HG03520 (cell line): ENCODE data around the gene AGTRAP.

Experiments used
- ATAC-seq: cut with Tn5 transposase; IDR thresholded peaks from one replicate; pipeline ENCODE4 v1.9.1; 2021; ENCODE audit warnings: mild to moderate bottlenecking, moderate library complexity; ENCODE audit not compliant: unreplicated experiment

AGTRAP gene

DNA sequence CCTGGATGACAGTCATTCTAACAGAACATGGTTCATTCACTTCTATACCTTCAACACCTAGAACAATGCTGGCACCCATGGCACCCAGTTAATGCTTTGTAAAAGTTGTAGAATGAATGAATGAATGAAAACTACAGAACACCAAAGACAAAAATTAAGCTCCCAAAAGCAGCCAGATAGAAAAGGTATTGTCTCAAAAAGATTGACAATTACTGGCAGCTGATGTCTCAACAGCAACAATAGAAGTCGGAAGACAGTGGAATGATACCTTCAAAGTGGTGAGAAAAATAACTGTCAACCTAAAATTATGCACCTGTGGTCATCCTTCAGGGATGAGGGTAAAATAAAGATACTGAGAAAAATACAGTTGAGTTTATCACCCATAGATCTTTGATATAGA, 21.1 kb downstream of the AGTRAP start:
- no peak for ATAC-seq

- no peak for ATAC-seq
Measured at GRCh38 chr1:11759791-11760190, 23.9 kb downstream of the AGTRAP start.

DNA sequence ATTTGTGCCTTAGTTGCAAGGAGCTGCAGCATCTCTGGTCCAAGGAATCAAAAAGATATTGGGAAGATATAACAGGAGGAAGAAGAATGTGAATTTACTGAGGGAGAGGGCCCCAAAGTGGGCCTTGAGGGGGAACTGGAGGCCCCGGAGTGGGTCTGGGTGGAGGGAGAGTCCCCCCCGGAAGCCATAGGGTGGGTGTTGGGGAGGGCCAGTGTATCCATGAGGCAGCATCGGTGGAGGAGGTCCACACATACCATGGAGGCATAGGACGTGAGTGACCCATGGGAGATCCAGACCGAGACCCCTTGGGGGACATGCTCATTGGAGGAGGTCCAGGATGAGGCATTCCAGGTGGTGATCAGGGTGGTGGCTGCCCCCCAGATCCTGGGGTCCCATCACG, 25.3 kb downstream of the AGTRAP start:
- ATAC-seq: no peak

DNA sequence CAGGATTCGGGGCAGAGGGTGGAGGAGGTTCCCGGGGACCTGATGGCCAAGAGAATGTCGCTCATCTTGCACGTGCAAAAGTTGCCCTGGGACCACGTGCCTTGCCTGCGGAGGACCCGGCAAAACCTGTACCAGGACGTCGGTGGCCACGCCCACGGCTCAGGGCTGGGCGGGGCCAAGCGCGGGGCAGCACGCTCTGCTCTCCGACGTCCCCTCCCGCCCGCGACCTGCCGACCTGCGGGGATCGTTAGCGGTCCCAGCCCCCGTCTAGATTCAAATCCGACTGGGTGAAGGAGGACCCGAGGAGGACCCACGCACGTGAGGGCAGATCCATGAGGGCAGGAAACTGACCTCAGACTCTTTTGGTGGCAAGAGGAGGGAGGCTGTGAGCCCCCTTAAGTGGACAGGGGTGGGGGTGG, 26.1 kb downstream of the AGTRAP start, which contains the start of gene C1orf167:
C1orf167 (plus strand) TSS at position 206 of the 419 bp plus-strand sequence. CDS start 2,208 bp downstream, outside the sequence.
- no peak for ATAC-seq

GRCh38 chr1:11764115-11764514, 28.2 kb downstream of the AGTRAP start:
- ATAC-seq: no peak

GRCh38 chr1:11764519-11764918, 28.6 kb downstream of the AGTRAP start:
- no peak for ATAC-seq

- no peak for ATAC-seq
Measured at GRCh38 chr1:11765661-11766428, 29.9 kb downstream of the AGTRAP start.

DNA sequence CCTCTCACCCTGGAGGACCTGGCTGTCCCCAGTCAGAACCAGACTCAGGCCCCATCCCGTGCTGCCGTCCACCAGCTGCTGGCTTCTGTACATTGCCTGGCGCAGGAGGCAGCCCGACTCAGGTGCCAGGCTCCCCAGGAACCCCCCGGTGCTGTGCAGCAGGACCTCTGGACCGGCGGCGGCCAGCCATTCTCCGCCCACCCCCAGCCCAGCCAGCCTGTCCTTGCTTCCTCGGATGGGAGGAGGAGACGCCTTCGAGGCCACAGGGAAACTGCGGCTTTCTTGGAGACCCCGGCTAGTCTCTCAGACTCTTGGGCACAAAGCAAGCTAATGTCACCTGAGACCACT, 30.5 kb downstream of the AGTRAP start:
- no peak for ATAC-seq

- ATAC-seq: no peak
Measured at GRCh38 chr1:11767922-11768704, 32.2 kb downstream of the AGTRAP start.

DNA sequence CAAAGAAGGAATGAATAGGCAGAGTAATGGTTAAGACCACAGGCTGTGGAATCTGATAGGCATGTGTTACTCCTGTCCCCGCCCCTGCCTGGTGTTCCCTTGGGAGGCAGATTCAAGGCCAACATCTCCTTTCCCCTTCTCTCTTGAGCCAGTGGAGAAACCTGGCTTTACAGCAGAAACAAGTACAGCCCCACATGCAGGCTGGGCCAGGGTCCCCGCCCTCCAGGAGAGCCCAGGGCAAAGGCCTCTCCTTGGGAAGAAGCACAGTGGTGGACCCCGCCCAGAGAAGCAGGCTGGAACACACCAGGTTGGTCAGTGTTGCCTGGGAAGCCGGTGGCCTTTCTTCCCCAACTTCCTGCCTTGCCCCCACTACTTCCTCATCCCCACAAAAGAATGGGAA, 32.9 kb downstream of the AGTRAP start:
- ATAC-seq: no peak

DNA sequence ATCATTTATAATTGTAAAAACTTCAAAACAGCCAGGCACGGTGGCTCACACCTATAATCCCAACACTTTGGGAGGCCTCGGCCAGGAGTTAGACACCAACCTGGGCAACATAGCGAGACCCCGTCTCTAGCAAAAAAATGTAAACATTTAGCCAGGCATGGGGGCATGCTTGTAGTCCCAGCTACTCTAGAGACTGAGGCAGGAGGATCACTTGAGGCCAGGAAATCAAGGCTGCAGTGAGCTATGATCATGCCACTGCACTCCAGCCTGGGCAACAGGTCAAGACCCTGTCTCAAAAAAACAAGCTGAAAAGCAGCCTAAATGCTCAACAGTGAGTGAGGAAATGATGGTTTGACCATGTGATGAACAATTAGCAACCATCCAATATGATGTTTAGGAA, 33.3 kb downstream of the AGTRAP start:
- no peak for ATAC-seq

GRCh38 chr1:11770011-11770410, 34.1 kb downstream of the AGTRAP start:
- no peak for ATAC-seq

DNA sequence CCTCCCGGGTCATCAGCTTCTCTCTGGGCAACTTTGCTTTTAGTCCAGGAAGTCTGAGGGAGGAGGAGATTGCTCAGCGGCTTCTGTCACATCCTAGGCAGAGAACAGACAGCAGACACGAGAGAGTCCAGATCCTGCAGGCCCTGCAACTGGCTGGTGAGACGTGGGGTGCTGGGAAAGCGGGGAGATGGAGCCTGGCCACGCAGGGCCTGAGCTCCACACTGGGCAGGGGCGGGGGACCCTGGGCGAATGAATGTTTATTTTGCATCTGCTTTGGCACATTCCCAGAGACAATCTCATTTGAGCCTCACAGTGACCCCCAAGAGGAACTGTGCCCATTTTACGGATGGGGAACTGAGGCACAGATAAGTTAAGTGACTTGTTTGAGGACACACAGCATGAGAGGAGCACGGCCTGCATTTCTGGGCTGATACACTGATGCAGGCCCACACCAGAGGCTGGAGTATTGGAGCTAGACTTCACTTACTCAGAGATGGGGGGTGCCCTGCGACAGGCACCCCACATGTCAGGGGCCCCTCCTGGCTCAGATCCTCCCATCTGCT, 35.6 kb downstream of the AGTRAP start:
- ATAC-seq: no peak

DNA sequence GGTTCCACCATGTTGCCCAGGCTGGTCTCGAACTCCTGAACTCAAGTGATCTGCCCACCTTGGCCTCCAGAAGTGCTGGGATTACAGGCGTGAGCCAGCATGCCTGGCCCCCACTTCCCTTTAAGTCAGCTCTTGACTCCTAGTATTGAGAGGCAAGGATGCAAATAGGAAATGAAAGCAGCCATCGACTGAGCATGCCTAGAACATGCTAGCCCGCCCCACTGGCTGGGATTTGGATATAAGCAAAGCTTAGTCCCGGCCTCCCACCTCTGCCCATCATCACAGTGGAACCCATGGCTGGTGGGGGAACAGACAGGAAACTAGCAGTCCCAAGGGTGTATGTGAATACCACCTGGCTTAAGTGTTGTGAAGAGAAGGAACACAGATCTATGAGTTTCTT, 36.5 kb downstream of the AGTRAP start:
- ATAC-seq: no peak

GRCh38 chr1:11774753-11775152, 38.8 kb downstream of the AGTRAP start:
- no peak for ATAC-seq

GRCh38 chr1:11777658-11778322, 41.9 kb downstream of the AGTRAP start:
- no peak for ATAC-seq

GRCh38 chr1:11778336-11778735, 42.4 kb downstream of the AGTRAP start:
- no peak for ATAC-seq

- ATAC-seq: no peak
Measured at GRCh38 chr1:11778844-11779623, 43.1 kb downstream of the AGTRAP start.

DNA sequence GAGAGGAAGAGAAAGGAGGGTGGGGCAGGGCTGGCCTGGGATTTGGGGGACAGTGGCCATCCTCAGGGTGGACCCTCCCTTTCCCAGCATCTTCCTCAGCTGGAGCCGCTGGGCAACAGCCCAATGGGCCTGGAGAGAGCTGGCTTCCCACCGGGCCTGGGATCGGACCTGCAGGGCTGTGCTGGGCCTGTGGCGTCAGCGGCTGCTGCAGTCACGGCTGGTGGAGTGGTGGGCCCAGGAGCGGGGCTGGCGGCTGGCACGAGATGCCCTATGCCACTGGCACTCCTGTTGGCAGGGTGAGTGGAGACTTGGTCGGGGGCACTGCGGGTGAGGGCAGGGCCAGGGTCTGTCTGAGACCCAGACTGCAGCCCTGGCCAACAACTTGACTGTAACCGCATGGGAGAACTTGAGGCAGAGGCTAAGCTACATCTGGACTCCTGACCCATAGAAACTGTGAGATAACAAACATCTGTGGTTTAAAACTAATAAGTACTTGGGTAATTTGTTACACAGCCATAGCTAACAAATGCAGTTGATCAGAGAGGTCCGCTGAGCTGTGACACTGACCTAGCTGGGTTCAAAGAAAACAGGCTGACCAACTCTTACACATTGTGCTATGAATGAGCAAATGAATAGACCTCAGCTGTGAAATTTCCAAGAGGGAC, 43.9 kb downstream of the AGTRAP start:
- ATAC-seq: no peak
